HG03575 (cell line): ENCODE measurements around the gene CAPN1.
"Not testable (repeated sequence)": the region's sequence is repeated elsewhere in the genome, so short reads cannot be mapped to it uniquely, and the experiment has no call there.

ENCODE experiments used
- ATAC-seq: cut with Tn5 transposase; IDR thresholded peaks from one replicate; pipeline ENCODE4 v1.9.1; 2021; ENCODE audit not compliant: unreplicated experiment, insufficient number of reproducible peaks, low FRiP score; ENCODE audit errors: extremely low read depth

Gene CAPN1

DNA sequence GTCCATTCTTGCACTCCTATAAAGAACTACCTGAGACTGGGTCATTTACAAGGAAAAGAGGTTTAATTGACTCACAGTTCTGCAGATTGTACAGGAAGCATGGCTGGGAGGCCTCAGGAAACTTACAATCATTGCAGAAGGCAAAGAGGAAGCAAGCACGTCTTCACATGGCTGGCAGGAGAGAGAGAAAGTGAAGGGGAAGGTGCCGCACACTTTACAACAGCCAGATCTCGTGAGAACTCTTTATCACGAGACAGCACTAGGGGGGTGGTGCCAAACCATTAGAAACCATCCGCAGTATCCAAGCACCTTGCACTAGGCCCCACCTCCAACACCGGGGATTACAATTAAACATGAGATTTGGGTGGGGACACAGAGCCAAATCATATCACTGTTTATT, 60.7 kb downstream of the CAPN1 start:
- no peak for ATAC-seq

- no peak for ATAC-seq
Measured at GRCh38 chr11:65243797-65244196, 62.1 kb downstream of the CAPN1 start.

- ATAC-seq: not testable (repeated sequence)
Measured at GRCh38 chr11:65245046-65245445, 63.3 kb downstream of the CAPN1 start.

GRCh38 chr11:65246506-65246905, 64.8 kb downstream of the CAPN1 start:
- no peak for ATAC-seq

DNA sequence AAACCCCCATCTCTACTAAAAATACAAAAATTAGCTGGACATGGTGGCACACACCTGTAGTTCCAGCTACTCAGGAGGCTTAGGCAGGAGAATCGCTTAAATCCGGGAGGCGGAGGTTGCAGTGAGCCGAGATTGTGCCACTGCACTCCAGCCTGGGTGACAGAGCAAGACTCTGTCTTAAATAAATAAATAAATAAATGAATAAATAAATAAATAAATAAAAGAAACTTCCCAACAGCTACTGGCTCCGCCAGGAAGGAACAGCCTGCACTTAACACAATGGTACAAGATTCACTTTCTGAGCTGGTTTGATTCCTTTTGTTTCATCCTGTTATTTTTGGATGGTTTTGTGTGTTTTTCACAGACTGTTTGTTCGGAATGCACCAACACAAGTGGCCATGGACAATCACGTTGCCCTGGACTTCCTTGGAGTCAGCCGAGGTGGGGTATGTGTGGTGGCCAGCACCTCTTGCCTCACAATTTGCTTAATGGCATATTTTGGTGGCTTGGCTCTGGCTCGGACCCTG, 66.5 kb downstream of the CAPN1 start:
- not testable (repeated sequence) for ATAC-seq

DNA sequence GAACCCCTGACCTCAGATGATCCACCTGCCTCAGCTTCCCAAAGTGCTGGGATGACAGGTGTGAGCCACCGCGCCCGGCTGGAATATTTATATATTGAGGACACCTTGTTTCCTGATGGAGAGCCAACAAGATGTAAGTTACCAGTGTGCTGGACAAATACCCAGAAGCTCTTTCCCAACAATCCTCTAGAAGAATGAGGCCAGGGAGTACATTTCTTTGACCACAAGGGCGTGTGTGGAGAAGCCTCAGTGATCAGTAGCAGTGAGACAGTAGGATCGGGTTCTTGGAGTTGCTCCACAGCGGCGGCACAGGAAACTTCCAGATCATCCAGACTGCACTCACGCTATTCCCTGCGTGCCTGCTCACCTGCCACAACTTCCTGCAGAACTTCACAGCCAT, 69.7 kb downstream of the CAPN1 start:
- ATAC-seq: no peak

DNA sequence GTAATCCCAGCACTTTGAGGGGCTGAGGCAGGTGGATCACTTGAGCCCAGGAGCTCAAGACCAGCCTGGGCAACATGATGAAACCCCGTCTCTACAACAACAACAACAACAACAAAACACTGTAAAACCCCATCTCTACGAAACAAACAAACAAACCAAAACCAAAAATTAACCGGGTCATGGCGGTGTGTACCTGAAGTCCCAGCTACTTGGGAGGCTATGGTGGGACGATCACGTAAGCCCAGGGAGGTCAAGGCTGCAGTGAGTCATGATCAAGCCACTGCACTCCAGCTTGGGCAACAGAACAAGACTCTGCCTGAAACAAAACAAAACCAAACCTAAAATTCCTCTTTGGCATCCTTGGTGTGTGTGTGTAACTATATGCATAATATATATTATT, 73.0 kb downstream of the CAPN1 start:
- ATAC-seq: no peak

DNA sequence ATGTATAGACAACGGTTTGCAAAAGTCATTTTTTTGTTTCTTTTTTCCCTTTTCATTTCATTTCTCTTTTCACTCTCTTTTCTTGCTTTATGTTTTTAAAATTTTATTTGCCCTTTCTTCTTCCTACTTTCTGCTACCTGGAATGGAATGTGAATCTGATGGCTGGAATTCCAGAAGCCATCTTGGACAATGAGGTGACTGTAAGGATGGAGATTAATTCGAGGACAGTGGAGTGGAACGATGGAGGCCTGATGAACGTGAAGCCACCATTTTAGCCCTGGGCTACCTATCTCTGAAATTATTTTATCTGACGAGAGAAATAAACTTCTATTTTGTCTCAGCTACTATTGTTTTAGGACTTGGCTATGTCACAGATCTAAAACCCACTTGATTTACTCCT, 77.3 kb downstream of the CAPN1 start:
- ATAC-seq: no peak

DNA sequence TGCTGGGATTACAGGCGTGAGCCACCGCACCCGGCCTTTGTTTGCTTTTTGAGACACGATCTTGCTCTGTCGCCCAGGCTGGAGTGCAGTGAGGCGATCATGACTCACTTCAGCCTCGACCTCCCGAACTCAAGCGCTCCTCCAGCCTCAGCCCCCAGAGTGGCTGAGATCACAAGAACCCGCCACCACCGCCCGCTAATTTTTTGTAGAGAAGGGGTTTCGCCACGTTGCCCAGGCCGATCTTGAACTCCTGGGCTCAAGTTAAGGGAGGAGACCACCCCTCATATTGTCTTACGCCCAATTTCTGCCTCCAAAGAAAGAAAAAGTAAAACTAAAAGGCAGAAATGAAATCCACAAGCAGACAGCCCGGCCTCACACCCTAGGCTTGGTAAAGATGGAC, 78.6 kb downstream of the CAPN1 start:
- ATAC-seq: no peak

DNA sequence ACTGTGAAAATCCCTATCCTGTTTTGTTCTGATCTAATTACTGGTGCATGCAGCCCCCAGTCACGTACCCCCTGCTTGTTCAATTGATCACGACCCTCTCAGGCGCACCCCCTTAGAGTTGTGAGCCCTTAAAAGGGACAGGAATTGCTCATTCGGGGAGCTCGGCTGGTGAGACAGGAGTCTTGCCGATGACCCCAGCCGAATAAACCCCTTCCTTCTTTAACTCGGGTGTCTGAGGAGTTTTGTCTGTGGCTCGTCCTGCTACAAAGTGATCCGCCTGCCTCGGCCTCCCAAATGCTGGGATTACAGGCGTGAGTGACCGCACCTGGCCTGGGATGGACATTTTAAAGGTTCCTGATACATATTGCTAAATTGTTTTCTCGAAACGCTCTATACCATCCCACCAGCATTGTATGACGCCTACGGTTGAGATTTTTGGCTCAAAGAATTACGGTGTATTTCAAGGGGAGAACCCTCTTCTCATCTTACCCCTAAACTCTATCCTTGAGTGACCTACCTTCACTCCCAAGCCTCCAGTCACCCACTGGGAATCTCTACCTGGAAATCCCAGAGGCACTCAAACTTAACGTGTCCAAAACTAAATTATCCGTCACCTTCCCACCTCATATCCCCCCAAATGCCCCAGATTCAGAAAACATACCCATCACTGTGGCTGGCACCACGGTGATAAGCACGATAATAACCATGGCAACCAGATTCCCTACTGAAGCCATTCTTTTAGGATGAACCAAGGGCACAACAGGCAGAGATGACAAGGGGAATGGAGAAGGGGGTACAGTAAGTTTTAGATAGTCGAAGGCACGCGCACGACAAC, 79.2 kb downstream of the CAPN1 start:
- no peak for ATAC-seq
